ENCODE results near the gene KLHDC1. TPM values are rescaled to one million over a fixed set of nuclear protein-coding genes. Genes with fewer than 3 reads are reported as not detected.

KLHDC1 gene
- total and polyA plus RNA-seq, 9 of the 15 experiments (the other 6 are each of a cell fraction or from before 2014, with no cell fraction given), result 0.08 to 0.41 (median 0.18) TPM

DNA sequence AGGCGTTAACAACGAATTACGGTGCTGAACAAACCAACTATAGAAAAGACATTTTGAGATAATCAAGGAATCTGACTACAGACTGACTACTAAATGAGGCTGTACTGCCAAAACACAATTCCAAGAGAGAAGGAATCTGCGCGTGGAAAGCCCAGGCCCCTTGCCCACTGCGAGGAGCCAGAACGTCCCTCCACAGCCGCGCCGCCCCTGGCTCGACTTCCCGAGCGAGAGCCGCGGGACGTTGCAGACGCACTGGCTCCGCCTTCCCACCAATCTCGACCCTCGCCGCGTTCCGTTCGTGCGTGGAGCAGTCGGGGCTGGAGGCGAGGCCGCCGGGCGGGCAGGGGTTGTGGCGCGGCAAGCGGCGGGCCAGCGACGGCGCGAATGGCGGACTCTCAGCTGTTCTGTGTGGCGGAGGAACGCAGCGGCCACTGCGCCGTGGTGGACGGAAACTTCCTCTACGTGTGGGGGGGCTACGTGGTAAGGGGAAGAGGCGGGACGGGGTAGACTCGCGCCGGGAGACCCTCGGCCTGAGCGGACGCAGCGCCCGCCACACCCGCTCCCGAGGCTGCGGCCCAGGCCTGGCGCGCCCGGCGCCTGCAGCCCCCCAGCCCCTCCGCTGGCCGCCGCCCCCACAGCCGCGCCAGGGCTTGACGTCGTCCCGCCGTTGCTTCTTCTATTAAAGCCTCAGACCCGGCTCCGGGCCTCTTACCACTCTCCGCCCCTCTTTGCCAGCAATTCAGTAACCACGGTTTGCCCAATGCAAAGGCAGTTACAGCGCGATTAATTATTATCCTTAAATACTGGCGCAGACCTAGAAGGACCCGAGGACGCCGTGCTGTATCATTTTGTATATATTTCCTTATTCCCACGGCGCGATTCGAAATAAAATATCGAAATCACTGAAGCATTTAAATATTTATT, at the start of gene KLHDC1 (continued):
- TF ChIP-seq, protein P1, sequence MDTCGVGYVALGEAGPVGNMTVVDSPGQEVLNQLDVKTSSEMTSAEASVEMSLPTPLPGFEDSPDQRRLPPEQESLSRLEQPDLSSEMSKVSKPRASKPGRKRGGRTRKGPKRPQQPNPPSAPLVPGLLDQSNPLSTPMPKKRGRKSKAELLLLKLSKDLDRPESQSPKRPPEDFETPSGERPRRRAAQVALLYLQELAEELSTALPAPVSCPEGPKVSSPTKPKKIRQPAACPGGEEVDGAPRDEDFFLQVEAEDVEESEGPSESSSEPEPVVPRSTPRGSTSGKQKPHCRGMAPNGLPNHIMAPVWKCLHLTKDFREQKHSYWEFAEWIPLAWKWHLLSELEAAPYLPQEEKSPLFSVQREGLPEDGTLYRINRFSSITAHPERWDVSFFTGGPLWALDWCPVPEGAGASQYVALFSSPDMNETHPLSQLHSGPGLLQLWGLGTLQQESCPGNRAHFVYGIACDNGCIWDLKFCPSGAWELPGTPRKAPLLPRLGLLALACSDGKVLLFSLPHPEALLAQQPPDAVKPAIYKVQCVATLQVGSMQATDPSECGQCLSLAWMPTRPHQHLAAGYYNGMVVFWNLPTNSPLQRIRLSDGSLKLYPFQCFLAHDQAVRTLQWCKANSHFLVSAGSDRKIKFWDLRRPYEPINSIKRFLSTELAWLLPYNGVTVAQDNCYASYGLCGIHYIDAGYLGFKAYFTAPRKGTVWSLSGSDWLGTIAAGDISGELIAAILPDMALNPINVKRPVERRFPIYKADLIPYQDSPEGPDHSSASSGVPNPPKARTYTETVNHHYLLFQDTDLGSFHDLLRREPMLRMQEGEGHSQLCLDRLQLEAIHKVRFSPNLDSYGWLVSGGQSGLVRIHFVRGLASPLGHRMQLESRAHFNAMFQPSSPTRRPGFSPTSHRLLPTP (IDR thresholded peaks at IDR 0.05; ENCODE audit: borderline replicate concordance, extremely low read depth, insufficient read length), result no peak
- no peak for TF ChIP-seq ZNF551 (CRISPR knock-in tag; IDR thresholded peaks at IDR 0.05)
- TF ChIP-seq GABPB1 (CRISPR knock-in tag; IDR thresholded peaks at IDR 0.05), result 0 out of 2 replicates have a peak, but pooled peaks have one; percentile 26
- no peak for TF ChIP-seq ZNF589 (CRISPR knock-in tag; IDR thresholded peaks at IDR 0.05; ENCODE audit: low read depth)
- no peak for TF ChIP-seq POLR2H (tag; IDR thresholded peaks at IDR 0.05; ENCODE audit: low read depth)
- TF ChIP-seq WHSC1 (IDR thresholded peaks at IDR 0.05; ENCODE audit: low read length), result no peak
- TF ChIP-seq, protein P2, sequence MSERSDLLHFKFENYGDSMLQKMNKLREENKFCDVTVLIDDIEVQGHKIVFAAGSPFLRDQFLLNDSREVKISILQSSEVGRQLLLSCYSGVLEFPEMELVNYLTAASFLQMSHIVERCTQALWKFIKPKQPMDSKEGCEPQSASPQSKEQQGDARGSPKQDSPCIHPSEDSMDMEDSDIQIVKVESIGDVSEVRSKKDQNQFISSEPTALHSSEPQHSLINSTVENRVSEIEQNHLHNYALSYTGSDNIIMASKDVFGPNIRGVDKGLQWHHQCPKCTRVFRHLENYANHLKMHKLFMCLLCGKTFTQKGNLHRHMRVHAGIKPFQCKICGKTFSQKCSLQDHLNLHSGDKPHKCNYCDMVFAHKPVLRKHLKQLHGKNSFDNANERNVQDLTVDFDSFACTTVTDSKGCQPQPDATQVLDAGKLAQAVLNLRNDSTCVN (CRISPR knock-in tag; IDR thresholded peaks at IDR 0.05), result no peak
- TF ChIP-seq, protein P3, sequence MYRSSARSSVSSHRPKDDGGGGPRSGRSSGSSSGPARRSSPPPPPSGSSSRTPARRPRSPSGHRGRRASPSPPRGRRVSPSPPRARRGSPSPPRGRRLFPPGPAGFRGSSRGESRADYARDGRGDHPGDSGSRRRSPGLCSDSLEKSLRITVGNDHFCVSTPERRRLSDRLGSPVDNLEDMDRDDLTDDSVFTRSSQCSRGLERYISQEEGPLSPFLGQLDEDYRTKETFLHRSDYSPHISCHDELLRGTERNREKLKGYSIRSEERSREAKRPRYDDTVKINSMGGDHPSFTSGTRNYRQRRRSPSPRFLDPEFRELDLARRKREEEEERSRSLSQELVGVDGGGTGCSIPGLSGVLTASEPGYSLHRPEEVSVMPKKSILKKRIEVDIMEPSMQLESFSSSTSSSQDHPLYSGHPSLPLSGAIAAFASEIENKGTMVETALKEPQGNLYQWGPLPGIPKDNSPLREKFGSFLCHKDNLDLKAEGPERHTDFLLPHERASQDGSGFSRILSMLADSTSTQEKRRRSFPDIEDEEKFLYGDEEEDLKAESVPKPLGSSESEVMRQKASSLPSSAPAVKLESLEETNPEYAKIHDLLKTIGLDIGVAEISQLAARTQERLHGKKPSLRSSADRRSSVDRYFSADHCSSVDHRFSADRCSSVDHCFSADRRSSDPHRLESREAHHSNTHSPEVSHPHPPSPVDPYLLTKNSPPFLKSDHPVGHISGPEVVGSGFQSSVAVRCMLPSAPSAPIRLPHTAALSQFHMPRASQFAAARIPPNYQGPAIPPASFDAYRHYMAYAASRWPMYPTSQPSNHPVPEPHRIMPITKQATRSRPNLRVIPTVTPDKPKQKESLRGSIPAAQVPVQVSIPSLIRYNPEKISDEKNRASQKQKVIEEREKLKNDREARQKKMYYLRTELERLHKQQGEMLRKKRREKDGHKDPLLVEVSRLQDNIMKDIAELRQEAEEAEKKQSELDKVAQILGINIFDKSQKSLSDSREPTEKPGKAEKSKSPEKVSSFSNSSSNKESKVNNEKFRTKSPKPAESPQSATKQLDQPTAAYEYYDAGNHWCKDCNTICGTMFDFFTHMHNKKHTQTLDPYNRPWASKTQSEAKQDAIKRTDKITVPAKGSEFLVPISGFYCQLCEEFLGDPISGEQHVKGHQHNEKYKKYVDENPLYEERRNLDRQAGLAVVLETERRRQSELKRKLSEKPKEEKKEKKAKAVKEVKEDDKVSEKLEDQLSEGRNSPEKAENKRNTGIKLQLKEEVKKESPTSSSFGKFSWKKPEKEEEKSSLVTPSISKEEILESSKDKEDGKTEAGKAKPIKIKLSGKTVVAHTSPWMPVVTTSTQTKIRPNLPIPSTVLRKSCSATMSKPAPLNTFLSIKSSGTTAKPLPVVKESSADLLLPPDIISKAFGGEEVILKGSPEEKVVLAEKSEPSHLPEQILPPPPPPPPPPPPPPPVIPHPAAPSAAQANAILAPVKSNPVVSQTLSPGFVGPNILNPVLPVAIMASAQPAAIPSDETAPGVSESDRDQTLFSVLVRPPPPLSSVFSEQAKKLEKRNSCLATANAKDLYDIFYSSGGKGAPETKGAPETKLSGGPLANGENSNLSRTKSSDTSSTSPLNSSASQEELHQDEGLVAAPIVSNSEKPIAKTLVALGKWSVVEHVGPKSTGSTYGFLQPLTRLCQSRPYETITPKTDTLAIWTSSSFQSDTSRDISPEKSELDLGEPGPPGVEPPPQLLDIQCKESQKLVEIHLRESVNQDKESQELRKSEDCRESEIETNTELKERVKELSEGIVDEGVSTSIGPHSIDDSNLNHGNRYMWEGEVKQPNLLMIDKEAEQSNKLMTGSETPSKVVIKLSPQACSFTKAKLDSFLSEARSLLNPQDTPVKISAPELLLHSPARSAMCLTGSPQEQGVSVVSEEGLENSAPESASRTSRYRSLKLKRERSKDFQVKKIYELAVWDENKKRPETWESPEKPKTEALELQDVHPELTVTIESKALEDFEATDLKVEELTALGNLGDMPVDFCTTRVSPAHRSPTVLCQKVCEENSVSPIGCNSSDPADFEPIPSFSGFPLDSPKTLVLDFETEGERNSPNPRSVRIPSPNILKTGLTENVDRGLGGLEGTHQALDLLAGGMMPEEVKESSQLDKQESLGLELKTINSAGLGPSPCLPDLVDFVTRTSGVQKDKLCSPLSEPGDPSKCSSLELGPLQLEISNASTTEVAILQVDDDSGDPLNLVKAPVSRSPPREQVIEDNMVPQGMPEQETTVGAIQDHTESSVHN (IDR thresholded peaks at IDR 0.05; ENCODE audit: borderline replicate concordance in 1 of 2, low read depth in 1 of 2), result no peak
- no peak for TF ChIP-seq SMAD3 (CRISPR knock-in tag; conservative IDR thresholded peaks at IDR 0.05)
- no peak for TF ChIP-seq ZNF316 (IDR thresholded peaks at IDR 0.05)
- peak; percentile 25 to 31; a peak in 1 of 4 replicates for TF ChIP-seq SIN3A (IDR thresholded peaks at IDR 0.05; ENCODE audit: borderline replicate concordance in 2 of 2, control insufficient read depth in 1 of 2, low read depth in 2 of 2, low read length in 2 of 2)
- TF ChIP-seq MCM7 (IDR thresholded peaks at IDR 0.05), result no peak
- no peak for TF ChIP-seq NFXL1 (CRISPR knock-in tag; IDR thresholded peaks at IDR 0.05)

Data from K562 (cell line).